ENCODE data around the gene TRMO. TPM values are rescaled to one million over a fixed set of nuclear protein-coding genes. Genes with fewer than 3 reads are reported as not detected.
A peak's percentile ranks its signal among the peaks of the same experiment; 100 is the strongest.

TRMO gene
- total and polyA plus RNA-seq, 9 of the 15 experiments (the other 6 are each of a cell fraction or from before 2014, with no cell fraction given) = 5.6 to 22.4 (median 16.2) TPM

- TF ChIP-seq PTTG1 (tag; IDR thresholded peaks at IDR 0.05; ENCODE audit: low read depth) = no peak
- TF ChIP-seq ZFP36 (IDR thresholded peaks at IDR 0.05; ENCODE audit: low read depth, low read length, partially characterized antibody) = no peak
- TF ChIP-seq SNRNP70 (optimal IDR thresholded peaks at IDR 0.05; ENCODE audit: low read depth, low read length) = no peak
- no peak for TF ChIP-seq PURB (CRISPR knock-in tag; IDR thresholded peaks at IDR 0.05; ENCODE audit: low read depth)
- TF ChIP-seq MAZ (CRISPR knock-in tag; conservative IDR thresholded peaks at IDR 0.05 in 1 of 2, IDR thresholded peaks at IDR 0.05 in 1 of 2) = peak; percentile 71 to 91; a peak in 3 of 4 replicates
- TF ChIP-seq, protein P1, sequence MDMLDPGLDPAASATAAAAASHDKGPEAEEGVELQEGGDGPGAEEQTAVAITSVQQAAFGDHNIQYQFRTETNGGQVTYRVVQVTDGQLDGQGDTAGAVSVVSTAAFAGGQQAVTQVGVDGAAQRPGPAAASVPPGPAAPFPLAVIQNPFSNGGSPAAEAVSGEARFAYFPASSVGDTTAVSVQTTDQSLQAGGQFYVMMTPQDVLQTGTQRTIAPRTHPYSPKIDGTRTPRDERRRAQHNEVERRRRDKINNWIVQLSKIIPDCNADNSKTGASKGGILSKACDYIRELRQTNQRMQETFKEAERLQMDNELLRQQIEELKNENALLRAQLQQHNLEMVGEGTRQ (CRISPR knock-in tag; IDR thresholded peaks at IDR 0.05) = peak; percentile 100
- peak; percentile 93 for TF ChIP-seq ZNF511 (CRISPR knock-in tag; IDR thresholded peaks at IDR 0.05)
- TF ChIP-seq POLR2B (IDR thresholded peaks at IDR 0.05; ENCODE audit: low read depth, partially characterized antibody) = peak; percentile 98
- TF ChIP-seq KDM4B (IDR thresholded peaks at IDR 0.05; ENCODE audit: borderline replicate concordance in 2 of 2, low read depth in 1 of 2) = peak in 1 of 2 experiments; percentile 90; a peak in 2 of 4 replicates
- TF ChIP-seq, protein P2, sequence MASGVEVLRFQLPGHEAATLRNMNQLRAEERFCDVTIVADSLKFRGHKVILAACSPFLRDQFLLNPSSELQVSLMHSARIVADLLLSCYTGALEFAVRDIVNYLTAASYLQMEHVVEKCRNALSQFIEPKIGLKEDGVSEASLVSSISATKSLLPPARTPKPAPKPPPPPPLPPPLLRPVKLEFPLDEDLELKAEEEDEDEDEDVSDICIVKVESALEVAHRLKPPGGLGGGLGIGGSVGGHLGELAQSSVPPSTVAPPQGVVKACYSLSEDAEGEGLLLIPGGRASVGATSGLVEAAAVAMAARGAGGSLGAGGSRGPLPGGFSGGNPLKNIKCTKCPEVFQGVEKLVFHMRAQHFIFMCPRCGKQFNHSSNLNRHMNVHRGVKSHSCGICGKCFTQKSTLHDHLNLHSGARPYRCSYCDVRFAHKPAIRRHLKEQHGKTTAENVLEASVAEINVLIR (CRISPR knock-in tag; IDR thresholded peaks at IDR 0.05) = peak; percentile 96
- peak; percentile 92 for TF ChIP-seq HBP1 (CRISPR knock-in tag; IDR thresholded peaks at IDR 0.05)
- no peak for TF ChIP-seq ZNF778 (CRISPR knock-in tag; IDR thresholded peaks at IDR 0.05)
- TF ChIP-seq TCFL5 (CRISPR knock-in tag; conservative IDR thresholded peaks at IDR 0.05) = peak; percentile 64; the same call in 1 of the 2 replicates
- TF ChIP-seq BRCA1 (IDR thresholded peaks at IDR 0.05) = no peak
- no peak for TF ChIP-seq BRCA1 (CRISPR knock-in tag; IDR thresholded peaks at IDR 0.05)
- peak; percentile 82 for TF ChIP-seq CHCHD3 (CRISPR knock-in tag; IDR thresholded peaks at IDR 0.05)
- TF ChIP-seq CBFB (CRISPR knock-in tag; IDR thresholded peaks at IDR 0.05) = 0 out of 2 replicates have a peak, but pooled peaks have one; percentile 31
- peak; percentile 93; the same call in 1 of the 2 replicates for TF ChIP-seq HLTF (IDR thresholded peaks at IDR 0.05)
- TF ChIP-seq ATF3 (IDR thresholded peaks at IDR 0.05) = peak; percentile 100
- peak; percentile 100 for TF ChIP-seq ATF3 (CRISPR knock-in tag; conservative IDR thresholded peaks at IDR 0.05)
- TF ChIP-seq, protein P3, sequence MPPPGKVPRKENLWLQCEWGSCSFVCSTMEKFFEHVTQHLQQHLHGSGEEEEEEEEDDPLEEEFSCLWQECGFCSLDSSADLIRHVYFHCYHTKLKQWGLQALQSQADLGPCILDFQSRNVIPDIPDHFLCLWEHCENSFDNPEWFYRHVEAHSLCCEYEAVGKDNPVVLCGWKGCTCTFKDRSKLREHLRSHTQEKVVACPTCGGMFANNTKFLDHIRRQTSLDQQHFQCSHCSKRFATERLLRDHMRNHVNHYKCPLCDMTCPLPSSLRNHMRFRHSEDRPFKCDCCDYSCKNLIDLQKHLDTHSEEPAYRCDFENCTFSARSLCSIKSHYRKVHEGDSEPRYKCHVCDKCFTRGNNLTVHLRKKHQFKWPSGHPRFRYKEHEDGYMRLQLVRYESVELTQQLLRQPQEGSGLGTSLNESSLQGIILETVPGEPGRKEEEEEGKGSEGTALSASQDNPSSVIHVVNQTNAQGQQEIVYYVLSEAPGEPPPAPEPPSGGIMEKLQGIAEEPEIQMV (tag; conservative IDR thresholded peaks at IDR 0.05; ENCODE audit: low read depth) = no peak
Observed at GRCh38 chr9:97921959-97922724, at the start of gene TRMO (continued).
